DND-41 (cell line): ENCODE data around the gene GBP5.

Experiments
- ATAC-seq: fragments of 200-7000 bp; cut with Tn5 transposase; 3 replicates; pipeline ENCODE4 v1.9.1; 2021; ENCODE audit warnings: low read depth; ENCODE audit not compliant: insufficient read depth
- DNase-seq: peaks from one replicate; pipeline ENCODE4 v3.0.0-alpha.2; 2020
- H2AFZ ChIP-seq: 2 replicates; pipeline ENCODE4 v1.6.0; 2012; ENCODE audit warnings: low read depth, low read length
- H3K27ac ChIP-seq: 2 replicates; pipeline ENCODE4 v1.5.1; 2012; ENCODE audit warnings: low read length, inconsistent platforms
- H3K27me3 ChIP-seq: fragments of 200-600 bp; sonication (generic); 2 replicates; pipeline ENCODE4 v1.6.0; 2012; ENCODE audit warnings: low read length, mild to moderate bottlenecking, inconsistent platforms; ENCODE audit not compliant: insufficient read depth, poor library complexity
- H3K36me3 ChIP-seq: 2 replicates; pipeline ENCODE4 v1.5.1; 2012; ENCODE audit warnings: low read length, inconsistent platforms; ENCODE audit not compliant: insufficient read depth
- H3K4me1 ChIP-seq: 2 replicates; pipeline ENCODE4 v1.5.1; 2012; ENCODE audit warnings: mild to moderate bottlenecking, low read length; ENCODE audit not compliant: insufficient read depth
- H3K4me2 ChIP-seq: 2 replicates; pipeline ENCODE4 v1.6.0; 2012; ENCODE audit warnings: mild to moderate bottlenecking, moderate library complexity, low read length, inconsistent platforms; ENCODE audit not compliant: insufficient read depth
- H3K4me3 ChIP-seq, 2 experiments: fragments of 200-600 bp in 1 of 2; shearing (Covaris generic) in 1 of 2; 2 replicates each; pipeline ENCODE4 v1.5.1; 2012 to 2016; ENCODE audit warnings: inconsistent platforms in 2 of 2, low read length in 2 of 2, mild to moderate bottlenecking in 2 of 2, low read depth in 1 of 2, moderate library complexity in 1 of 2
- H3K79me2 ChIP-seq: 2 replicates; pipeline ENCODE4 v1.6.0; 2012; ENCODE audit warnings: low read length, inconsistent platforms; ENCODE audit not compliant: insufficient read depth
- H3K9ac ChIP-seq: 2 replicates; pipeline ENCODE4 v1.6.0; 2012; ENCODE audit warnings: low read depth, mild to moderate bottlenecking, inconsistent platforms, low read length, moderate library complexity
- H3K9me3 ChIP-seq: 2 replicates; pipeline ENCODE4 v1.5.1; 2012; ENCODE audit warnings: low read length, moderate library complexity, mild to moderate bottlenecking, inconsistent platforms; ENCODE audit not compliant: insufficient read depth, severe bottlenecking
- H4K20me1 ChIP-seq: 2 replicates; pipeline ENCODE4 v1.6.0; 2012; ENCODE audit warnings: low read length; ENCODE audit not compliant: insufficient read depth
- CTCF ChIP-seq: IDR thresholded peaks from 2 replicates; pipeline ENCODE4 v1.5.1; 2012; ENCODE audit warnings: borderline replicate concordance, low read length, moderate library complexity, mild to moderate bottlenecking; ENCODE audit not compliant: poor library complexity, severe bottlenecking; ENCODE audit errors: extremely low read depth
- EZH2 ChIP-seq: IDR thresholded peaks from 3 replicates; pipeline ENCODE4 v1.6.1; 2012; ENCODE audit warnings: borderline replicate concordance, low read depth, mild to moderate bottlenecking, moderate library complexity, low read length, inconsistent platforms; ENCODE audit not compliant: severe bottlenecking

Gene GBP5

DNA sequence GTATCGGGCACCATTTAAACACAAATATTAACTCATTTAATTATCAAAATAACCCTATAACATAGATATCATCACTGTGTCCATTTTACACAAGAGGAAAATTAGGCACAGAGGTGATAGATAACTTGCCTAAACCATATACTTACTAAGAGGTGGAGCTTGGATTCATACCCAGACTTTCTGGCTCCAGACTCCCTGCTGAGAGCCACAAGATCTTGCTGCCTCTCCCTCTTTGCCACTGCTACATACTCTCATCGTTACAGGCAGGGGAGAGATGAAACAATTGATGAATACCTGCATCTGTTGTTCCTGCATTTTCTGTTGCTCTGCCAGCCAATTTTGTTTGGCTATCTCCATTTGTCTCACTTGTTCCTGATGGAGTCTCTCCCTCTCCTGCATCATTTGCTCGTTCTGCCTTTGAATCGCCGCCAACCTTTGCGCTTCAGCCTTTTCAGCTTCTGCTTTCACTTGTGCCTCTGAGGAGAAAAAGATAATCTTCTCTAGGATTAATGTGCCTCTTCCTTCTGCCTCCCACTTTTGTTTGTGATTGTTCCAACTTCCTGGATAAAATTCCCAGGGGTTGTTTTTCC, 10.6 kb downstream of the GBP5 start:
- Histone ChIP-seq H3K9ac (peak overlapping the region; percentile 55), H3K36me3 (peaks cover 80% of the 10 kb centered on the region), H3K4me3 (peak overlapping the region in 1 of 2 experiments; percentile 34; a peak in 2 of 4 replicates), H4K20me1 (no peaks in the 10 kb centered on the region), H2AFZ (no peak overlapping the region), H3K4me2 (peak overlapping the region; percentile 60), H3K4me1 (peaks cover 95% of the 10 kb centered on the region), H3K79me2 (peaks cover 57% of the 10 kb centered on the region), H3K9me3 (no peaks in the 10 kb centered on the region), H3K27ac (peak overlapping the region; percentile 97), H3K27me3 (no peaks in the 10 kb centered on the region)
- DNase-seq: peak; percentile 47
- ATAC-seq: no peak
- TF ChIP-seq EZH2: no peak
- no peak for TF ChIP-seq CTCF

DNA sequence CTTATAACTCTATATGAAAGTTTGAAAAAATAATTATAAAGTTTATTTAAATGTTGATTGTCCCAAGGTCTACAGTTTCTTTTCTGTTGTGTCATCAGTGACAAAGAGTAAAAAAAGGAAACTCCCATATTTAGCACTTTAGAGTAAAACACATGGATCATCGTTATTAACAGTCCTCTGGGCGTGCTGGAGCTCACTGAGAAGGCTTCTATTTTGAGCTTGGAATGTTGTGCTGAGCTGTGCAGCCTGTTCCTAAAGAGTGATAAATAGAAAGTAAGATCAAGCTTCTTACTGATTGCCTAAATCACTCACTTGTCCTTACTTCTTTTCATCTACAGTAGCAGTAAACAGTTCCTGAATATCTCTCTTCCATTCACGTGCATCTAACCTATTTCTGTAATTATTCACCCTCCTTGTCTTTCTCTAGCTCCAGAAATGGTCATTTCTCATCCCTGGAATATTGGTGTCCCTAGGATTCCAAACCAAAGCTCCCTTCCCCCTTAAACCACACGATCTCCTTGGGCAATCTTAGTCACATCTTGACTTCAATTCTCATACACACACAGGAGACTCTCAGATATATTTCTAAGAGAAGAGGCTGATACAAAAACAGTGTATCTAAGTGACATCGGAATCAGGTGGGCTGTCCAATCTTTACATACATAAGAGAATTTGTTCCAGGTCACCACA, 11.9 kb downstream of the GBP5 start:
- Histone ChIP-seq H3K4me2 (peak overlapping the region; percentile 60), H2AFZ (no peak overlapping the region)

DNA sequence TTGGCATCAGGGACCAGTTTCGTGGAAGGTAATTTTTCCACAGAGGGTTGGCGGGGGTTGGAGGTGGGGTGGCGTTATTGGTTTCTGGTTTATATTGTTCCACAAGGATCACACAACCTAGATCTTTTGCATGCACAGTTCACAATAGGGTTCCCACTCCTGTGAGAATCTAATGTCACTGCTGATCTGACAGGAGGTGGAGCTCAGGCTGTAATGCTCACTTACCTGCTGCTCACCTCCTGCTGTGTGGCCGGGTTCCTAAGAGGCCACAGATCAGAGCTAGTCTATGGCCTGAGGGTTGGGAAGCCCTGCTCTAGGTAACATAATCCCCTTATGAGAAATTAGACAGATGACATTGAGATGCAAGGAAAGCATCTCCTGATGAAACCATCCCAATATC, 12.6 kb downstream of the GBP5 start:
- Histone ChIP-seq H3K27ac (peak overlapping the region; percentile 97), H3K4me3 (peak overlapping the region in 1 of 2 experiments; percentile 45; a peak in 2 of 4 replicates), H3K9me3 (no peaks in the 10 kb centered on the region), H3K4me2 (peak overlapping the region; percentile 60), H3K9ac (peak overlapping the region; percentile 55), H3K4me1 (peaks cover 82% of the 10 kb centered on the region), H3K36me3 (peaks cover 69% of the 10 kb centered on the region), H4K20me1 (no peaks in the 10 kb centered on the region), H3K79me2 (peaks cover 42% of the 10 kb centered on the region), H3K27me3 (no peaks in the 10 kb centered on the region), H2AFZ (no peak overlapping the region)
- TF ChIP-seq EZH2 (no peak), CTCF (no peak)
- peak; percentile 30 for ATAC-seq
- DNase-seq: no peak

More for the DNA sequence above, 11.9 kb downstream of the GBP5 start:
- H3K27ac ChIP-seq: peak overlapping the region; percentile 97
- H3K9ac ChIP-seq: peak overlapping the region; percentile 55
- peak overlapping the region in 1 of 2 experiments; percentile 26; a peak in 2 of 4 replicates for H3K4me3 ChIP-seq
- no peaks in the 10 kb centered on the region for H3K27me3 ChIP-seq
- H3K36me3 ChIP-seq: peaks cover 72% of the 10 kb centered on the region
- DNase-seq: no peak
- peaks cover 85% of the 10 kb centered on the region for H3K4me1 ChIP-seq
- no peaks in the 10 kb centered on the region for H3K9me3 ChIP-seq
- H4K20me1 ChIP-seq: no peaks in the 10 kb centered on the region
- peaks cover 45% of the 10 kb centered on the region for H3K79me2 ChIP-seq
- no peak for ATAC-seq
- no peak for TF ChIP-seq CTCF
